GM18526 (cell line): Measurements from ENCODE around the gene PRLHR.

Experiments
- POLR2A ChIP-seq: IDR thresholded peaks from 3 replicates; pipeline ENCODE4 v1.6.1; 2011; ENCODE audit not compliant: insufficient read length; ENCODE audit errors: extremely low read depth

Gene PRLHR

GRCh38 chr10:118595064-118595420 is 406 bp downstream of the PRLHR start:
- TF ChIP-seq POLR2A, result no peak

GRCh38 chr10:118594392-118595063 is 920 bp downstream of the PRLHR start:
- no peak for TF ChIP-seq POLR2A

- TF ChIP-seq POLR2A, result no peak
Observed at GRCh38 chr10:118592675-118593330, 2.6 kb downstream of the PRLHR start.

- no peak for TF ChIP-seq POLR2A
Observed at GRCh38 chr10:118590334-118590733, 5.1 kb downstream of the PRLHR start.

- TF ChIP-seq POLR2A, result no peak
Observed at GRCh38 chr10:118587881-118588651, 7.4 kb downstream of the PRLHR start.

GRCh38 chr10:118586911-118587310 is 8.5 kb downstream of the PRLHR start:
- TF ChIP-seq POLR2A, result no peak

GRCh38 chr10:118585794-118586193 is 9.7 kb downstream of the PRLHR start:
- no peak for TF ChIP-seq POLR2A

GRCh38 chr10:118585234-118585633 is 10.2 kb downstream of the PRLHR start:
- no peak for TF ChIP-seq POLR2A

- TF ChIP-seq POLR2A, result no peak
Observed at GRCh38 chr10:118584181-118584954, 11.1 kb downstream of the PRLHR start.

- TF ChIP-seq POLR2A, result no peak
Observed at GRCh38 chr10:118583611-118584010, 11.8 kb downstream of the PRLHR start.

GRCh38 chr10:118582511-118582910 is 12.9 kb downstream of the PRLHR start:
- TF ChIP-seq POLR2A, result no peak

GRCh38 chr10:118581340-118581739 is 14.1 kb downstream of the PRLHR start:
- TF ChIP-seq POLR2A, result no peak

GRCh38 chr10:118580702-118581101 is 14.7 kb downstream of the PRLHR start:
- no peak for TF ChIP-seq POLR2A

- TF ChIP-seq POLR2A, result no peak
Observed at GRCh38 chr10:118573512-118573911, 21.9 kb downstream of the PRLHR start.

- no peak for TF ChIP-seq POLR2A
Observed at GRCh38 chr10:118572256-118573041, 23.0 kb downstream of the PRLHR start.
